Fibroblast of lung (primary cell): ENCODE data around the gene MAP3K8.

ENCODE experiments used
- CTCF ChIP-seq, 2 donors: IDR thresholded peaks in 1 of 2; conservative IDR thresholded peaks in 1 of 2; 1 replicate in 1 of 2; 2 replicates in 1 of 2; pipeline ENCODE4 v1.5.1; 2011 to 2012; ENCODE audit warnings: low read length in 2 of 2, control low read depth in 1 of 2, inconsistent platforms in 1 of 2, low read depth in 1 of 2, mild to moderate bottlenecking in 1 of 2
- EZH2 ChIP-seq: IDR thresholded peaks from 2 replicates; pipeline ENCODE4 v1.5.1; 2012; ENCODE audit warnings: low read length, control low read depth, mild to moderate bottlenecking; ENCODE audit errors: missing control alignments

DNA sequence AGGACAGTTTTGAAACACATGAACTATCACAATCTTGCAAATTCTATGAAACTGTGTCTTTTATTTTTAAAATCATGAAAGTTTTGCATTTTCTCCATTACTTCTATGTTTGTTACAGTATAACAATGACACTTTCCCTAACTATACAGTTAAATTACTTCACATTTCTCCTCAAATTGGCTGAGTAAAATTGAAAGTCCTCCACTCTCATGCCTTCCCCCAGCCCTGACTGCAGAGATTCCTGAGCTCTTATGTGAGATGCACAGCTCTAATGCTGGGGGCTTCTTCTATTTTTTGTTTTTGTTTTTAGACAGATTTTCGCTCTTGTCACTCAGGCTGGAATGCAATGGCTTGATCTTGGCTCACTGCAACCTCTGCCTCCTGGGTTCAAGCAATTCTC lies 22.7 kb upstream of the MAP3K8 start:
- no peak for TF ChIP-seq EZH2
- TF ChIP-seq CTCF (conservative IDR thresholded peaks at IDR 0.05 in 1 of 2, IDR thresholded peaks at IDR 0.05 in 1 of 2; ENCODE audit: low read depth in 1 of 2, low read length in 2 of 2): no peak
